ENCODE results near the gene CNIH1.
"Not testable (repeated sequence)": the region's sequence is repeated elsewhere in the genome, so short reads cannot be mapped to it uniquely, and the experiment has no call there.

The CNIH1 gene

DNA sequence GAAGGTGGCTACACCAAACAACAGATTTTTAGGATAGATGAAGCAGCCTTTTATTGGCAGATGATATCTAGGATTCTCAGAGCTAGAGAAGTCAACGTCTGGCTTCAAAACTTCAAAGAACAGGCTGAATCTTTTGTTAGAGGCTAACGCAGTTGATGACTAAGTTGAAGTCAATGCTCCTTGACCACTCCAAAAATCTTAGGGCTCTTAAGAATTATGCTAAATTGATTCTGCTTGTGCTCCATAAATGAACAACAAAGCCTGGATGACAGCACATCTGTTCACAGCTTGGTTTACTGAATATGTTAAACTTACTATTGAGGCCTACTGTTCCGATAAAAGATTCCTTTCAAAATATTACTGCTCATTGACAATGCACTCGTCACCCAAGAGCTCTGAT, 57.3 kb downstream of the CNIH1 start:
- no peak for DNase-seq (ENCODE audit: low read depth)
- H3K4me3 ChIP-seq (ENCODE audit: low read depth, low read length), result no peak overlapping the region
- TF ChIP-seq, protein P1, sequence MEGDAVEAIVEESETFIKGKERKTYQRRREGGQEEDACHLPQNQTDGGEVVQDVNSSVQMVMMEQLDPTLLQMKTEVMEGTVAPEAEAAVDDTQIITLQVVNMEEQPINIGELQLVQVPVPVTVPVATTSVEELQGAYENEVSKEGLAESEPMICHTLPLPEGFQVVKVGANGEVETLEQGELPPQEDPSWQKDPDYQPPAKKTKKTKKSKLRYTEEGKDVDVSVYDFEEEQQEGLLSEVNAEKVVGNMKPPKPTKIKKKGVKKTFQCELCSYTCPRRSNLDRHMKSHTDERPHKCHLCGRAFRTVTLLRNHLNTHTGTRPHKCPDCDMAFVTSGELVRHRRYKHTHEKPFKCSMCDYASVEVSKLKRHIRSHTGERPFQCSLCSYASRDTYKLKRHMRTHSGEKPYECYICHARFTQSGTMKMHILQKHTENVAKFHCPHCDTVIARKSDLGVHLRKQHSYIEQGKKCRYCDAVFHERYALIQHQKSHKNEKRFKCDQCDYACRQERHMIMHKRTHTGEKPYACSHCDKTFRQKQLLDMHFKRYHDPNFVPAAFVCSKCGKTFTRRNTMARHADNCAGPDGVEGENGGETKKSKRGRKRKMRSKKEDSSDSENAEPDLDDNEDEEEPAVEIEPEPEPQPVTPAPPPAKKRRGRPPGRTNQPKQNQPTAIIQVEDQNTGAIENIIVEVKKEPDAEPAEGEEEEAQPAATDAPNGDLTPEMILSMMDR (conservative IDR thresholded peaks at IDR 0.05; ENCODE audit: low read depth, low read length), result no peak

DNA sequence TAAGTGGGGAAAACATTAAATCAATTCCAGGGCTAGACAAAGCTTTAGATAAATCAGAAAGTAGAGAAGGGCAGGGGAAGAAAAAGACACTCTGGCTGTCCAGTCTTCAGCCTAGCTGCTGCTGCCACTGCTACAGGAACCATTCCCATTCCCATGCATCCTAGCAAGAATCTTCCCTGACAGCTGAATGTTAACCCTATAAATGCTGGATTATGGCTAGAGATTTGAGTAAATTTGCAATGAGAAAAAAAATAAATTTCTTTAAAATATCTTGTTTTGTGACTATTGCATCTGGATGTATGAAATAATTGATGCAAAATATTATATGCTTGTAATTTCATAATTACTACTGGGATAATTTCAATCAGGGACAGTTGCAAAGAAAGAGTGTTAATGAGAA, 59.4 kb downstream of the CNIH1 start:
- no peak for DNase-seq (ENCODE audit: low read depth)
- TF ChIP-seq, protein P1 (conservative IDR thresholded peaks at IDR 0.05; ENCODE audit: low read depth, low read length), result no peak
- no peak overlapping the region for H3K4me3 ChIP-seq (ENCODE audit: low read depth, low read length)

DNA sequence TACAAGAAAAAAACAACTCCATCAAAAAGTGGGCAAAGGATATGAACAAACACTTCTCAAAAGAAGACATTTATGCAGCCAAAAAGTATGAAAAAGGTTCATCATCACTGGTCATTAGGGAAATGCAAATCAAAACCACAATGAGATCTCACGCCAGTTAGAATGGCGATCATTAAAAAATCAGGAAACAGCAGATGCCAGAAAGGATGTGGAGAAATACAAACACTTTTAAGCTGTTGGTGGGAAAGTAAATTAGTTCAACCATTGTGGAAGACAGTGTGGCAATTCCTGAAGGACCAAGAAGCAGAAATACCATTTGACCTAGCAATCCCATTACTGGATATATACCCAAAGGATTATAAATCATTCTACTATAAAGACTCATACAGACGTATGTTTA, 60.6 kb downstream of the CNIH1 start:
- DNase-seq (ENCODE audit: low read depth); H3K4me3 ChIP-seq (ENCODE audit: low read depth, low read length): not testable (repeated sequence)

DNA sequence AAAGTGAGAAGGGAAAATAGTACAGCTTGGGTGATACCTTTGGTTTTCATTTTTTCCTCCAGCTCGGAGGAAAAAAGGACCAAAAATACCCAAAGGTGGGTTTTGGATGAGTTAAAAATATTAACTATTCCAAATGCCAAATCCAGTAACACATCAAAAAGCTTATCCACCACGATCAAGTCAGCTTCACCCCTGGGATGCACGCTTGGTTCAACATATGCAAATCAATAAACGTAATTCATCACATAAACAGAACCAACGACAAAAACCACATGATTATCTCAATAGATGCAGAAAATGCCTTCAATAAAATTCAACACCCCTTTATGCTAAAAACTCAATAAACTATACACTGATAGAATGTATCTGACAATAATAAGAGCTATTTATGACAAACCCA, 62.3 kb downstream of the CNIH1 start:
- H3K4me3 ChIP-seq (ENCODE audit: low read depth, low read length); DNase-seq (ENCODE audit: low read depth): not testable (repeated sequence)

DNA sequence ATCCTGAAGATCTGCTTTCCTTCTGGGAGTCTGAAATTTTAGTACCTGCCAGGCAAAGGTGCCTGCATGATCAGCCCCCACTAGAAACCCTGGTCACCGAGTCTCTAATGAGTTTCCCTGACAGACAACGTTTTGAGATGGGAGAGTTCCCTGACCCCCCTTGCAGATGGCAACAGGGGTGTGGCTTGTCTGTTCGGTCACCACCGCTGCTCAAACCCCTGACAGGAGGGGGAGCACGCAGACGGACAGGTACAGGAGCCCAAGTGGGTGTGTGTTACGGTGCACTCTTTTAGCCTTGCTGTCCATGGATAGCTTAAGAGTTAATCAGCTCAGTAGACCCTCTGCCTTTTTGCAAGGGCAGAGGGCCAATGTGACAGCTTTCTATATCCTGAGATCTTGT, 63.7 kb downstream of the CNIH1 start:
- no peak overlapping the region for H3K4me3 ChIP-seq (ENCODE audit: low read depth, low read length)
- TF ChIP-seq, protein P1 (conservative IDR thresholded peaks at IDR 0.05; ENCODE audit: low read depth, low read length), result no peak
- DNase-seq (ENCODE audit: low read depth), result no peak

DNA sequence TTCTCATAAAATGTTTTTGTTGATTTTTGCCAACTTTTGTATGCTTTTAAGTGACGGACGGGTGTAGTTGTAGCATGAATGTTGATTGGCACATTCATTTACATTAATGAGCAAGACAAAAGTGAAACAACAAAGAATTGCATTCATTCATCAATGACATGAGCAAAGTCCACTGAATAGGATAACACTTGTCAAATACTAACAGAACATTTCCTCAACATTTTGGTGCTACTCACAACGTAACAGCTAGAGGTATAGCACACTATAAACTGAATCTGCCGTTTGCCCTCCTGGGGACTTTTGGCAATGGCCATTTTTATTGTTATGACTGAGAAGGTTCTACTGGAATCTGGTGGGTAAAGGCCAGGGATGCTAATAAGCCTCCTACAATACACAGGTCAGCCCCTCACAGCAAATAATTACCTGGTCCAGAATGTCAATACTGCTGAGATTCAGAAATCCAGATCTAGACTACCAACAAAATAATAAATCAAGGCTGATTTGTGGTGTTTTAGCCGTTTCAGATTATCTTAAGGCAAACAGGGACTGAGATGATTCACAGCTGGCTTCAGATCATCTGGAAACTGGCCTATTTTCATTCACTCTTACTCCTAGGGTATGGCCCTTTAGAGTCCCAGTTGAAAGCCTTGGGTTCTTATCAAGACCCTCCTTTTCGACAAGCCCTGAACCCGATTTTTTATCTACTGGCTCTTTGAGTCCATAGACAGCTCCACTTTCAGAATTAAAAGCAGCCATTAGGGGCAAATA, 66.9 kb downstream of the CNIH1 start:
- H3K4me3 ChIP-seq (ENCODE audit: low read depth, low read length), result no peak overlapping the region
- TF ChIP-seq, protein P1 (conservative IDR thresholded peaks at IDR 0.05; ENCODE audit: low read depth, low read length), result no peak
- DNase-seq (ENCODE audit: low read depth), result no peak

All from choroid plexus epithelial cell (primary cell).